Small intestine (tissue), 7 donors: Measurements from ENCODE around the gene MAN2B2. TPM values are rescaled to one million over a fixed set of nuclear protein-coding genes. Genes with fewer than 3 reads are reported as not detected.

Experiments used
- DNase-seq, 2 donors: peaks; one replicate each; pipeline versions ENCODE4 v3.0.0 to v3.0.0-alpha.2; 2013
- FAIRE-seq: peaks from 2 replicates; lab custom pipeline; 2012; peaks lifted over from hg19 to GRCh38; lab: Jason Lieb, UNC
- H3K27ac ChIP-seq, 3 donors: one replicate each; pipeline ENCODE4 v1.5.1; 2013; ENCODE audit warnings: low read length in 2 of 3, mild to moderate bottlenecking in 2 of 3, control low read depth in 1 of 3, inconsistent platforms in 1 of 3, low read depth in 1 of 3, moderate library complexity in 1 of 3
- H3K27me3 ChIP-seq, 3 donors: one replicate each; pipeline ENCODE4 v1.6.1; 2013; ENCODE audit warnings: low read length in 3 of 3, inconsistent platforms in 1 of 3; ENCODE audit not compliant: control insufficient read depth in 3 of 3, insufficient read depth in 3 of 3
- H3K36me3 ChIP-seq, 3 donors: one replicate each; pipeline ENCODE4 v1.6.1; 2013; ENCODE audit warnings: low read length in 3 of 3, inconsistent platforms in 1 of 3, low read depth in 1 of 3, mild to moderate bottlenecking in 1 of 3, moderate library complexity in 1 of 3; ENCODE audit not compliant: control insufficient read depth in 3 of 3, insufficient read depth in 2 of 3
- H3K4me1 ChIP-seq, 3 donors: one replicate each; pipeline ENCODE4 v1.6.1; 2013; ENCODE audit warnings: low read length in 2 of 3, inconsistent platforms in 1 of 3, low read depth in 1 of 3, mild to moderate bottlenecking in 1 of 3, moderate library complexity in 1 of 3; ENCODE audit not compliant: control insufficient read depth in 3 of 3, insufficient read depth in 2 of 3
- H3K4me3 ChIP-seq, 3 donors: one replicate each; pipeline ENCODE4 v1.5.1; 2013; ENCODE audit warnings: low read length in 3 of 3, control low read depth in 1 of 3, inconsistent platforms in 1 of 3, low read depth in 1 of 3, mild to moderate bottlenecking in 1 of 3, moderate library complexity in 1 of 3
- H3K9me3 ChIP-seq, 2 donors: one replicate each; pipeline ENCODE4 v1.6.1; 2013; ENCODE audit warnings: low read depth in 1 of 2, low read length in 1 of 2; ENCODE audit not compliant: control insufficient read depth in 2 of 2, insufficient read depth in 1 of 2
- WGBS, 3 donors: extraction: QIAGEN DNeasy Blood & Tissue Kit; methylation state at CpG; one replicate each; pipeline ENCODE4 v1.1.7; 2013; 5-methylcytosine and 5-hydroxymethylcytosine counted together
- polyA plus RNA-seq, 4 donors: library from polyadenylated mRNA; stranded (reverse) in 3 of 4; unstranded in 1 of 4; fragments of 200-250 nt in 3 of 4; fragments of 120-200 nt in 1 of 4; gene quantifications; one replicate each; pipeline versions ENCODE4 v1.2.1 to v1.2.3, GENCODE V29; 2013
- donor health status: healthy with polysubstance abuse.
- donor health status: control.
- donor health status: control.
- donor health status: Bipolar disorder and iron deficiency.
- donor health status: healthy.

Gene MAN2B2
- polyA plus RNA-seq, 4 donors = 4.1 to 22.4 (median 8.8) TPM

DNA sequence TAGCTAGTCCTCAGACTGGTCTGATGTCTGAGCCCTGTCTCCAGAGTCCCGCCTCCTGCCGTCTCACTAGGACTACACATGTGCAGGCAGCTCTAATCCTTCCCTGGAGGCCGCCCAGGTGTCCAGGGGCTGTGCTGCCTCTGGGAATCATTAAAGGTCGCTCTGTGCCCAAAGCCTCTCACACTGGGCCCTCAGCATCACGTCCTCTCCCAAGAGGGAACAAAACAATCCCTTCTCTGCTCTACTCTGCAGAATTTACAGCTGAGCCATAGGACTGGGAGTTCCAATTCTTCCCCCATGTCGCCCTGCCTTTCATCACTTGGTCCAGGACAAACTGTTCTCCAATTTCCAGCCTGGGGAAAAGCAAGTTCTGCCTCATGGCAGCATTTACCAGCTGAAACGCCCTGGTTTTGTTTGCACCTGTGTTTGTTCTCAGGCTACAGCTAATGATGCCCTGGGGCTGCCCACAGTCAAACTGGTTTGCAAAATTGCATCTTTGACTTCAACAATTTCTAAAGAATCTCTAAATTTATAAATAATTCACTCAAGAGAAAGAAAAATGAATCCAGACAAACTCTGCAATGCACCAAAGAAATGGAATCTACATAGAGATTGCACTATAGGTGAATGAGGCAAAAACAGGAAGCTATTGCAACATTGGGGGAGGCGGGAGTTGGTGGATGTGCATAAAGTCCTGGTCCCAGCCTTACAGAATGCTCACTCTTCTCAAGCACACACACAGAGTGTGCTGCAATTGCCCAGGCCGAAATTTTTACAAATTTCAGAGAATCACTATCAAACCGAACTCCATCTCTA lies 58.3 kb downstream of the MAN2B2 start:
- FAIRE-seq = no peak

DNA sequence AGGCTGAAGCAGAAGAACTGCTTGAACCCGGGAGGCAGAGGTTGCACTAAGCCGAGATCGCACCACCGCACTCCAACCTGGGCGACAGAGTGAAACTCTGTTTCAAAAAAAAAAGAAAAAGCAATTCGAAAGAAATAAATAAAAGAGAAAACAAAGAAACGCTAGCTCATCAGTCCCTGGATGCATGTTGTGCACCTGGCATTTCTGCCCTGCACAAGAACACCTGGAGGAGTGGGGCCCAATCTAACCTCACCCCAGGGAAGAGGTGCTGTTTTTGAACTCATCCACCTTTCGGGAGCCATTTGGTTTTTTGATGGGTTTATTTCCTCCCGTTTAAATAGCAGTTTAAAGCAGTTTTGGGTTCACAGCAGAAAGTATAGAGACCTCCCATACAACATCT lies 59.8 kb downstream of the MAN2B2 start:
- H3K4me1 ChIP-seq = no peaks in the 10 kb centered on the region
- 92 to 93% (median 93%) methylated on average over 9 of the region's 9 CpGs for WGBS, 3 donors
- FAIRE-seq = no peak
- H3K27me3 ChIP-seq = no peaks in the 10 kb centered on the region
- H3K9me3 ChIP-seq = no peaks in the 10 kb centered on the region
- no peak for DNase-seq
- H3K4me3 ChIP-seq = no peak overlapping the region
- no peak overlapping the region for H3K27ac ChIP-seq
- H3K36me3 ChIP-seq = no peaks in the 10 kb centered on the region

More for the DNA sequence above, 58.3 kb downstream of the MAN2B2 start:
- Histone ChIP-seq H3K4me1 (no peaks in the 10 kb centered on the region), H3K27ac (no peak overlapping the region), H3K27me3 (no peaks in the 10 kb centered on the region), H3K4me3 (no peak overlapping the region), H3K36me3 (no peaks in the 10 kb centered on the region), H3K9me3 (no peaks in the 10 kb centered on the region)
- no peak for DNase-seq
- WGBS, 3 donors = 81 to 89% (median 83%) methylated on average over 10 of the region's 10 CpGs

DNA sequence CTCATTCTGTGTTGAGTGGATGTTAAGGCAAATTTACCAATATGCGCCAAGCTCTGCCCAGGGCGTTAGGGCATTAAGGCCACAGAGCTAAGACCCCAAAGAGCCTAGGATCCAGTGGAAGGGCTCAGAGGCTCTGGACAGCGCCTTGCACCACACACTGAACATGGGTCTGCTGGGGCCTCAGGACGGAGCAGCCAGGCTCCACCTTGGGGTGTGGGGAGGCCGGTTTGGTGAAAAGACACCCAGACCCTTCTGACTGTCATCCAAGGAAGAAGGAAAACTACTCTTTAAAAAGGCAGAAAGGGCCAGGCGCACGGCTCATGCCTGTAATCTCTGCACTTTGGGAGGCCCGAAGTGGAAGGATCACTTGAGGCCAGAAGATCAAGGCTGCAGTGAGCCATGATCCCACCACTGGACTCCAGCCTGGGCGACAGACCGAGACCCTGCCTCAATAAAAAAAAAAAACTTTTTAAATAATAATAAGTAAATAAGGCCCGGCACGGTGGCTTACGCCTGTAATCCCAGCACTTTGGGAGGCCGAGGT lies 64.2 kb downstream of the MAN2B2 start:
- WGBS, 3 donors = 93 to 96% (median 95%) methylated on average over 14 of the region's 14 CpGs
- DNase-seq (no peak), FAIRE-seq (no peak)
- H3K4me3 ChIP-seq = no peak overlapping the region
- no peak overlapping the region for H3K27ac ChIP-seq
- no peaks in the 10 kb centered on the region for H3K9me3 ChIP-seq
- peaks cover 5 to 10% (median 9%) of the 10 kb centered on the region in 3 donors for H3K4me1 ChIP-seq
- H3K27me3 ChIP-seq = no peaks in the 10 kb centered on the region
- peaks cover 4 to 11% (median 8%) of the 10 kb centered on the region in 3 donors for H3K36me3 ChIP-seq

DNA sequence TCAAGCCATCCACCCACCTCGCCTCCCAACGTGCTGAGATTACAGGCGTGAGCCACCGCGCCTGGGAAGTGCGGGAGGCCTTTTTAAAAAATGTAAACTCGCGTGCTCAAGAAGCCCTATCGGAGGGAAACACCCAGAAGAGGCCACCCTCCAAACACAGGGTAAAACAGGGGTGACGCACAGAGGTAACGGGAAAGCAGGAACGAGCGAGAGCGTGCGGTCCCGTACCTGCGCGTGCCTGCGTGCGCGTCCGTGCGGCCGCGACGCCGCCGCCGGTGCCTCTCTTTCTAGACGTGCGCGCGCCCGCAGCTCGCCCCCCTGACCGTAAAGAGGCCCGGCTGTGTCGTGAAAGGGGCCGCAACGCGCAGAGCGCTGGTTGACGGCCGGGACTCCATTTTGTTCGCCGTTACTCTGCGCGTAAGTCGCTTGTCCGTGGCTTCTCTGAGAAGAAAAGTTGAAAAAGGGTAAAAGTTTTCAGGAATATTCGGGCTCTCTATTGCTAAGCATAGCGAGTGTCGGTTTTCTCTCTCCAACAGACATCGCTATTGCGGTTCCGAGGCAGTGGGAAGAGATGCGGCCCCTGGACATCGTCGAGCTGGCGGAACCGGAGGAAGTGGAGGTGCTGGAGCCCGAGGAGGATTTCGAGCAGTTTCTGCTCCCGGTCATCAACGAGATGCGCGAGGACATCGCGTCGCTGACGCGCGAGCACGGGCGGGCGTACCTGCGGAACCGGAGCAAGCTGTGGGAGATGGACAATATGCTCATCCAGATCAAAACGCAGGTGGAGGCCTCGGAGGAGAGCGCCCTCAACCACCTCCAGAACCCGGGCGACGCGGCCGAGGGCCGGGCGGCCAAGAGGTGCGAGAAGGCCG lies 65.5 kb downstream of the MAN2B2 start, which contains the start of gene MRFAP1:
Gene MRFAP1, plus strand, starts transcription at position 394 of the 872 bp plus-strand sequence. Its CDS starts 178 bp downstream, at position 572.
- Histone ChIP-seq H3K27me3 (no peaks in the 10 kb centered on the region), H3K4me3 (peak within 1 kb of the TSS; percentile 80 to 89 (median 84)), H3K9me3 (no peaks in the 10 kb centered on the region), H3K36me3 (peaks cover 4 to 11% (median 8%) of the 10 kb centered on the region in 3 donors), H3K27ac (peak within 1 kb of the TSS; percentile 89 to 97 (median 97)), H3K4me1 (peaks cover 5 to 10% (median 9%) of the 10 kb centered on the region in 3 donors)
- DNase-seq (peak; percentile 94 to 98), FAIRE-seq (no peak)
- WGBS, 3 donors = 0% methylated on average over 90 of the region's 90 CpGs

DNA sequence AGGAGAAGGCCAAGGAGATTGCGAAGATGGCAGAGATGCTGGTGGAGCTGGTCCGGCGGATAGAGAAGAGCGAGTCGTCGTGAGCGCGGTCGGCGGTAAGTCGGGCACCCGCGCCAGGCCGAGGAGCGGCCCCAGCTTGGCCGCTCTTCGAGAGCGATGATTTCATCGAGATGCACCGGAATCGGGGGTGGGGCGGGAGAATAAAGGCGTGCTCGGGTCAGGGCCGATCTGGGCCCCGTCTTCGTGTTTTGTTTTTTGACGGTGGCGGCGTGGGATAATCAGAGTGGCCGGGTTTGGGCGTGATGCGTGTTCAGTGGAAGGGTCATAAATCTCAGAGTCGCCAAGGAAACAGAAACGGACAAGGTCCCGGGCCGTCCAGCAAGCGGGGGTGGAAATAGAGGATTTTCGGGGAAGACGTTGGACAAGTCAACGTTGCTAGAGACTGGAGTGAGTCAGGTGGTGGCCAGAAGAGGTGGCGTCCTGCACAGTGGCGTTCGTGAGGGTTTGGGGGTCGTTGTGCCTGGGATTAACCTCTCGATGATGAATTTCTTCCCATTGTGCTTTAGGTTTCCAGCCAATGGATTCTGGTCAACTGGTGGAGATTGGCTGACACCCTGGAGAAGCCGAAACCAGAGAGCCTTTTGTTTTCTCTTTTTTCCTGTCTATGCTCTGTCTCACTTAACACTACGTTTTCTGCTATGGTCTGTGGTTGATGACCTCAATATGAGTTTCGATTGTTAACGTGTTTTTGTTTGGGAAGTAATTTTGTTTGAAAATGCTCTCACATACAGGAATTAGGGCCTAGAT lies 66.4 kb downstream of the MAN2B2 start:
- H3K4me1 ChIP-seq = peaks cover 5 to 10% (median 9%) of the 10 kb centered on the region in 3 donors
- 0 to 1% (median 1%) methylated on average over 50 of the region's 50 CpGs for WGBS, 3 donors
- no peak for FAIRE-seq

DNA sequence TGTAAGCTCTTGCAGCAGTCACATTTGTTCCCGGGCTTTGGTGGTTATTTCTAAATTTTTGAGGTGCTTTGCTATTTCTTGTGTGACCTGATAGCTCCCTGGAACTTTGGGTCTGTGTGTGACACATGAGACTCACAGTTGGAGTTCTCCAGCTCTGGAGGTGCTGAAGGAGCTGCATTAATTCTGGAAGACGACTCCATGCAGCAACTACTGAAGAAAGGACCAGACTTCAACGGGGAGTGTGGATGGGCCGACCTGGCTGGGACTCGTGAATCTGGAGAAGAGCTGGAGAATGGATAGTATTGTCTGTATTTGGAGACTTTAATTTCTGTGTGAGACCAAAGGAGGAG lies 67.0 kb downstream of the MAN2B2 start:
- DNase-seq = peak in 1 of 2 donors; percentile 10
- Histone ChIP-seq H3K27ac (peak overlapping the region in 2 of 3 donors; percentile 97), H3K4me3 (peak overlapping the region in 2 of 3 donors; percentile 84 to 89), H3K27me3 (no peaks in the 10 kb centered on the region), H3K36me3 (peaks cover 4 to 11% (median 8%) of the 10 kb centered on the region in 3 donors), H3K9me3 (no peaks in the 10 kb centered on the region), H3K4me1 (peaks cover 5 to 10% (median 9%) of the 10 kb centered on the region in 3 donors)
- WGBS, 3 donors = 20 to 46% (median 40%) methylated on average over 5 of the region's 5 CpGs
- no peak for FAIRE-seq

More for the DNA sequence above, 66.4 kb downstream of the MAN2B2 start:
- peak; percentile 60 to 79 for DNase-seq
- peaks cover 4 to 11% (median 8%) of the 10 kb centered on the region in 3 donors for H3K36me3 ChIP-seq
- no peaks in the 10 kb centered on the region for H3K9me3 ChIP-seq
- peak overlapping the region; percentile 80 to 89 (median 84) for H3K4me3 ChIP-seq
- H3K27me3 ChIP-seq = no peaks in the 10 kb centered on the region
- H3K27ac ChIP-seq = peak overlapping the region; percentile 89 to 97 (median 97)

DNA sequence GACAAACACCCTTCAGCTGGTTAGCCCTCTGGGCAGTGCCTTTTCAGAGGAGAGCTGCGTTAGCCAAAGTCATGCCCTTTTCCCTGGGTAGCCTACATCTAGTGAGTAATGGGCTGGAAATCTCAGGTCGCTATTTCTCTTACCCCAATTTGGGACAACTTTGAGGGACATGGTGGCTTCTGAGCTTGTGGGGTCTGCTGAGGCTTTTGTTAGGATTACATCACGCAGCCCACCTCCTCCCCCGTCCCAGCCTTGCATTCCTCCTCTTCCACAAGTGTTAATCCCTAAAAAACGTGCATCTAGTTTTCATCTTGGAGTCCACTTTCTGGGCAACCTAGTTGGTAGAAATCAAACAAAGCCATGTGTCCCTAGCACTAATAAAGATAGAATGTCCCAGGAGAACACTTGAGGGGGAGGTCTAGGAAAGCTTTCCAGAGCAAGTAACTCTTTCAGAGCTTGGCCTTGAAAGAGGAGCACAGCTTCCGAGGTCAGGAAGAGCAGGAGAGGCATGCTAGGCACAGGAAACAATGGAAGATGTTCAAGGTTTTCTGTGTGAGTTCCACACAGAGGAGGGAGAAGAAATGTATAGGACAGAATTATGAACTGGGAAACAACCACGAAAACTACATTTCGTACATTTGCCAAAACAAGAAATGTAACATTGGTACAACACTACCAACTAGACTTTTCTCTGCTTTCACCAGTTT lies 68.3 kb downstream of the MAN2B2 start:
- no peak overlapping the region for H3K4me3 ChIP-seq

More for the DNA sequence above, 68.3 kb downstream of the MAN2B2 start:
- peaks cover 4 to 11% (median 8%) of the 10 kb centered on the region in 3 donors for H3K36me3 ChIP-seq
- no peak overlapping the region for H3K27ac ChIP-seq
- H3K4me1 ChIP-seq = peaks cover 5 to 10% (median 9%) of the 10 kb centered on the region in 3 donors
- no peak for FAIRE-seq
- WGBS, 3 donors = 83 to 88% (median 84%) methylated on average over 8 of the region's 8 CpGs
- H3K9me3 ChIP-seq = no peaks in the 10 kb centered on the region
- no peaks in the 10 kb centered on the region for H3K27me3 ChIP-seq
- DNase-seq = no peak
